KMS-11 (cell line): ENCODE data around the gene CNDP1.

Experiments
- H2AFZ ChIP-seq: fragments of 200-600 bp; sonication (generic); 2 replicates; pipeline ENCODE4 v1.6.1; 2016; ENCODE audit warnings: antibody characterized with exemption, mixed run types, low read depth
- H3K27ac ChIP-seq: fragments of 200-600 bp; sonication (generic); 2 replicates; pipeline ENCODE4 v1.6.1; 2016; ENCODE audit warnings: mild to moderate bottlenecking, mixed run types
- H3K27me3 ChIP-seq: fragments of 200-600 bp; sonication (generic); 2 replicates; pipeline ENCODE4 v1.6.1; 2017; ENCODE audit warnings: mild to moderate bottlenecking, low read depth, mixed run types, moderate library complexity; ENCODE audit not compliant: insufficient read depth
- H3K36me3 ChIP-seq: fragments of 200-600 bp; sonication (generic); 2 replicates; pipeline ENCODE4 v1.6.1; 2017; ENCODE audit warnings: mild to moderate bottlenecking, mixed run types; ENCODE audit not compliant: insufficient read depth
- H3K4me1 ChIP-seq: fragments of 200-600 bp; sonication (generic); 2 replicates; pipeline ENCODE4 v1.6.1; 2016; ENCODE audit warnings: mild to moderate bottlenecking, low read depth, mixed run types; ENCODE audit not compliant: poor library complexity, severe bottlenecking
- H3K4me2 ChIP-seq: fragments of 200-600 bp; sonication (generic); 2 replicates; pipeline ENCODE4 v1.7.0; 2016; ENCODE audit warnings: mild to moderate bottlenecking, mixed run types
- H3K4me3 ChIP-seq: fragments of 200-600 bp; sonication (generic); IDR thresholded peaks from 2 replicates; pipeline ENCODE4 v1.6.1; 2017; ENCODE audit warnings: low read depth, low read length, mixed read lengths; ENCODE audit not compliant: insufficient read depth
- H3K79me2 ChIP-seq: fragments of 200-600 bp; sonication (generic); 2 replicates; pipeline ENCODE4 v1.6.1; 2016; ENCODE audit warnings: low read depth, mixed run types; ENCODE audit not compliant: insufficient read depth
- H3K9ac ChIP-seq: fragments of 200-600 bp; sonication (generic); 2 replicates; pipeline ENCODE4 v1.6.1; 2016; ENCODE audit warnings: mild to moderate bottlenecking, mixed run types
- H4K20me1 ChIP-seq: fragments of 200-600 bp; sonication (generic); 2 replicates; pipeline ENCODE4 v1.6.1; 2016; ENCODE audit warnings: mild to moderate bottlenecking, mixed run types; ENCODE audit not compliant: insufficient read depth
- TF ChIP-seq, protein P1 (sequence below): fragments of 200-600 bp; sonication (generic); conservative IDR thresholded peaks from 2 replicates; pipeline ENCODE4 v1.6.1; 2017; ENCODE audit warnings: low read depth, mild to moderate bottlenecking, antibody characterized with exemption, low read length, moderate library complexity, mixed read lengths

The CNDP1 gene

GRCh38 chr18:74540652-74541421 is 6.5 kb downstream of the CNDP1 start:
- Histone ChIP-seq H3K4me3 (no peak overlapping the region), H3K9ac (peak overlapping the region; percentile 83), H3K4me2 (peak overlapping the region; percentile 69), H2AFZ (peak overlapping the region; percentile 14), H3K27me3 (no peaks in the 10 kb centered on the region), H3K79me2 (no peaks in the 10 kb centered on the region), H3K4me1 (peaks cover 93% of the 10 kb centered on the region), H3K27ac (peak overlapping the region; percentile 96), H4K20me1 (no peaks in the 10 kb centered on the region), H3K36me3 (no peaks in the 10 kb centered on the region)
- TF ChIP-seq, protein P1, sequence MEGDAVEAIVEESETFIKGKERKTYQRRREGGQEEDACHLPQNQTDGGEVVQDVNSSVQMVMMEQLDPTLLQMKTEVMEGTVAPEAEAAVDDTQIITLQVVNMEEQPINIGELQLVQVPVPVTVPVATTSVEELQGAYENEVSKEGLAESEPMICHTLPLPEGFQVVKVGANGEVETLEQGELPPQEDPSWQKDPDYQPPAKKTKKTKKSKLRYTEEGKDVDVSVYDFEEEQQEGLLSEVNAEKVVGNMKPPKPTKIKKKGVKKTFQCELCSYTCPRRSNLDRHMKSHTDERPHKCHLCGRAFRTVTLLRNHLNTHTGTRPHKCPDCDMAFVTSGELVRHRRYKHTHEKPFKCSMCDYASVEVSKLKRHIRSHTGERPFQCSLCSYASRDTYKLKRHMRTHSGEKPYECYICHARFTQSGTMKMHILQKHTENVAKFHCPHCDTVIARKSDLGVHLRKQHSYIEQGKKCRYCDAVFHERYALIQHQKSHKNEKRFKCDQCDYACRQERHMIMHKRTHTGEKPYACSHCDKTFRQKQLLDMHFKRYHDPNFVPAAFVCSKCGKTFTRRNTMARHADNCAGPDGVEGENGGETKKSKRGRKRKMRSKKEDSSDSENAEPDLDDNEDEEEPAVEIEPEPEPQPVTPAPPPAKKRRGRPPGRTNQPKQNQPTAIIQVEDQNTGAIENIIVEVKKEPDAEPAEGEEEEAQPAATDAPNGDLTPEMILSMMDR = no peak

GRCh38 chr18:74541703-74542555 is 7.6 kb downstream of the CNDP1 start:
- peak overlapping the region; percentile 69 for H3K4me2 ChIP-seq
- H3K27ac ChIP-seq = peak overlapping the region; percentile 96
- H4K20me1 ChIP-seq = no peaks in the 10 kb centered on the region
- H3K4me1 ChIP-seq = peaks cover 84% of the 10 kb centered on the region
- H3K27me3 ChIP-seq = no peaks in the 10 kb centered on the region
- peak overlapping the region; percentile 83 for H3K9ac ChIP-seq
- H3K36me3 ChIP-seq = no peaks in the 10 kb centered on the region
- peak overlapping the region; percentile 14 for H2AFZ ChIP-seq
- H3K79me2 ChIP-seq = no peaks in the 10 kb centered on the region
- no peak overlapping the region for H3K4me3 ChIP-seq
- TF ChIP-seq, protein P1 = no peak

GRCh38 chr18:74544898-74545297 is 10.6 kb downstream of the CNDP1 start:
- TF ChIP-seq, protein P1 = no peak
- H3K27me3 ChIP-seq = no peaks in the 10 kb centered on the region
- no peak overlapping the region for H3K9ac ChIP-seq
- H3K4me2 ChIP-seq = no peak overlapping the region
- no peaks in the 10 kb centered on the region for H4K20me1 ChIP-seq
- no peak overlapping the region for H3K27ac ChIP-seq
- no peaks in the 10 kb centered on the region for H3K36me3 ChIP-seq
- no peaks in the 10 kb centered on the region for H3K79me2 ChIP-seq
- H3K4me1 ChIP-seq = peaks cover 63% of the 10 kb centered on the region
- H3K4me3 ChIP-seq = no peak overlapping the region
- H2AFZ ChIP-seq = no peak overlapping the region

DNA sequence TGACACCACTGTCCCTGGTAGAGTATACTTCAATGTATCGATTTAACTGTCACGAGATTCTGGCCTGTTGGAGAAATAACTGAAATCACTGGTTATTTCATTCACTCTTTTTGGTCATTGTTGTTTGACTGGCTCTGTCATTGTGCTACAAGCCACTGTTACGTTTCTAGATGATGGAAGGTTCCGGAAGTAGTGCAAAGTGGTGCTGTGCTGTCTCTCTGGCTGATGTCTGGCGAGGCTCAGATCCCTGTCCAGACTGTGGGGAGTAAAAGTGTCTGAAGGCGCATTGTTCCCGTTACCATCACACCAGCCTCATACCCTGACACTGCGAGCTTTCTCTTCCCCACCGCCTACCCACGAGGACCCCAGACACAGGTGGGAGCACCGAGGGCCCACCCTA is 11.7 kb downstream of the CNDP1 start:
- H3K4me3 ChIP-seq = no peak overlapping the region
- H3K9ac ChIP-seq = no peak overlapping the region
- H2AFZ ChIP-seq = no peak overlapping the region
- no peak overlapping the region for H3K27ac ChIP-seq
- H3K4me1 ChIP-seq = peaks cover 53% of the 10 kb centered on the region
- no peaks in the 10 kb centered on the region for H3K79me2 ChIP-seq
- H4K20me1 ChIP-seq = no peaks in the 10 kb centered on the region
- TF ChIP-seq, protein P1 = no peak
- H3K27me3 ChIP-seq = no peaks in the 10 kb centered on the region
- H3K36me3 ChIP-seq = no peaks in the 10 kb centered on the region
- H3K4me2 ChIP-seq = no peak overlapping the region
